Parathyroid adenoma (tissue), 2 donors: Measurements from ENCODE around the gene RAC3.

Source experiments
- H2AFZ ChIP-seq: fragments of 300-600 bp; sonication (generic); one replicate; pipeline ENCODE4 v1.7.0; 2017; ENCODE audit warnings: antibody characterized with exemption, mild to moderate bottlenecking
- H3K27ac ChIP-seq: fragments of 300-600 bp; sonication (generic); one replicate; pipeline ENCODE4 v1.7.0; 2017
- H3K27me3 ChIP-seq: fragments of 300-600 bp; sonication (generic); one replicate; pipeline ENCODE4 v1.7.0; 2017; ENCODE audit warnings: low read length; ENCODE audit not compliant: control insufficient read depth, insufficient read depth
- H3K36me3 ChIP-seq: fragments of 300-600 bp; sonication (generic); one replicate; pipeline ENCODE4 v1.7.0; 2017; ENCODE audit warnings: low read length; ENCODE audit not compliant: control insufficient read depth, insufficient read depth
- H3K4me1 ChIP-seq: fragments of 300-600 bp; sonication (generic); one replicate; pipeline ENCODE4 v1.7.0; 2017; ENCODE audit warnings: control low read depth
- H3K4me2 ChIP-seq: fragments of 300-600 bp; sonication (generic); one replicate; pipeline ENCODE4 v1.7.0; 2017; ENCODE audit warnings: low read length
- H3K4me3 ChIP-seq: fragments of 300-600 bp; sonication (generic); one replicate; pipeline ENCODE4 v1.7.0; 2017; ENCODE audit warnings: low read depth, low read length
- H3K79me2 ChIP-seq: fragments of 300-600 bp; sonication (generic); one replicate; pipeline ENCODE4 v1.7.0; 2017; ENCODE audit warnings: control low read depth
- H3K9ac ChIP-seq: fragments of 300-600 bp; sonication (generic); one replicate; pipeline ENCODE4 v1.7.0; 2017; ENCODE audit warnings: mild to moderate bottlenecking
- H3K9me3 ChIP-seq: fragments of 300-600 bp; sonication (generic); one replicate; pipeline ENCODE4 v1.7.0; 2017; ENCODE audit warnings: low read length; ENCODE audit not compliant: control insufficient read depth
- CTCF ChIP-seq: fragments of 300-600 bp; sonication (generic); IDR thresholded peaks from one replicate; pipeline ENCODE4 v1.7.0; 2017; ENCODE audit warnings: antibody characterized with exemption, mild to moderate bottlenecking
- donor health status: primary hyperparathyroidism.

Gene RAC3

GRCh38 chr17:81999587-81999975 lies 31.9 kb upstream of the RAC3 start:
- no peak overlapping the region for H3K4me3 ChIP-seq
- no peak for TF ChIP-seq CTCF
- H3K4me2 ChIP-seq, result no peak overlapping the region
- H3K27ac ChIP-seq, result no peak overlapping the region
- no peaks in the 10 kb centered on the region for H3K4me1 ChIP-seq
- no peak overlapping the region for H3K9ac ChIP-seq
- no peaks in the 10 kb centered on the region for H3K9me3 ChIP-seq
- no peaks in the 10 kb centered on the region for H3K27me3 ChIP-seq
- no peak overlapping the region for H2AFZ ChIP-seq
- peaks cover 20% of the 10 kb centered on the region for H3K79me2 ChIP-seq
- H3K36me3 ChIP-seq, result no peaks in the 10 kb centered on the region

GRCh38 chr17:81999976-82000802 lies 31.3 kb upstream of the RAC3 start:
- Histone ChIP-seq H3K36me3 (no peaks in the 10 kb centered on the region), H3K27ac (no peak overlapping the region), H3K79me2 (peaks cover 15% of the 10 kb centered on the region), H3K27me3 (no peaks in the 10 kb centered on the region), H3K4me2 (no peak overlapping the region), H3K4me1 (no peaks in the 10 kb centered on the region), H3K9ac (no peak overlapping the region), H3K4me3 (no peak overlapping the region), H3K9me3 (no peaks in the 10 kb centered on the region), H2AFZ (no peak overlapping the region)
- TF ChIP-seq CTCF, result no peak

DNA sequence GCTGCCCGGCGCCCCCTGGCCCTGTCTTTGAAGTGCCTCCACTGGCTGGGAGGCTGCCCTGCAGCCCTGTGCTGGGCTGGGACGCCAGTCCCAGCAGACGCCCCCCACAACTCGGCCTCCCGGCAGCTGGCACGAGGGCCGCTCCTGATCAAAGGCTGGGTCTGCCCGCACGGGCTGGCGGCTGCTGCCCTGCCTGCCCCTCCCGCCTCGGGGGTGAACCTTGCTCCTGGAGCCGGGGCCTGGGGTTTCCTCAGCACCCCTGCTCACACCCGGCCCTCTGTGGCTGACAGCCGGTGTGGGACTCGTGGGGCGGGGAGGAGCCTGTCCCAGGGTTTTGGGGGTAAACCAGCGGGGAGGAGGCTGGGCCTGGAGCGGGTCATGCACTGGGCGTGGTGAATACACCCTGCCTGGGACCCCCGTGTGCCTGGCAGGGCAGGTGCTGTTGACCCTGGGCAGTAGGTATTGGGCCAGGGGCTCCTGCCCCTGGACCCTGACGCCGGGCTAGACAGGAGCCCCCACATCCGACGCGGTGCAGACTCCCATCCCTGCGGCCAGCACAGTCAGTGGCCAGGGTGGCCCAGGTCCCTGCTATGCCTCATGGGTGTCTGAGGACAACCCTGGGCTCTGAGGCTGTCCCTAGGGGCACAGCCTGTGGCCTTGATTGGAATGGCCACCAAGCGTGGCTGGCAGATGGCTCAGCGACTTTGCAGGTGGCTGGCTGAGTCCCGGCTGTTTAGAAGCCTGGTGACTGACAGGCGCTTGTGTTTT lies 30.5 kb upstream of the RAC3 start:
- H3K9me3 ChIP-seq, result no peaks in the 10 kb centered on the region
- H2AFZ ChIP-seq, result no peak overlapping the region
- H3K4me1 ChIP-seq, result no peaks in the 10 kb centered on the region
- no peak for TF ChIP-seq CTCF
- no peak overlapping the region for H3K9ac ChIP-seq
- no peaks in the 10 kb centered on the region for H3K36me3 ChIP-seq
- no peak overlapping the region for H3K4me2 ChIP-seq
- H3K27ac ChIP-seq, result no peak overlapping the region
- H3K27me3 ChIP-seq, result no peaks in the 10 kb centered on the region
- H3K4me3 ChIP-seq, result no peak overlapping the region
- H3K79me2 ChIP-seq, result peaks cover 7% of the 10 kb centered on the region

- peaks cover 5% of the 10 kb centered on the region for H3K79me2 ChIP-seq
- no peaks in the 10 kb centered on the region for H3K27me3 ChIP-seq
- H3K4me3 ChIP-seq, result no peak overlapping the region
- H3K27ac ChIP-seq, result no peak overlapping the region
- no peak overlapping the region for H2AFZ ChIP-seq
- H3K9ac ChIP-seq, result no peak overlapping the region
- H3K4me2 ChIP-seq, result no peak overlapping the region
- no peaks in the 10 kb centered on the region for H3K36me3 ChIP-seq
- H3K4me1 ChIP-seq, result no peaks in the 10 kb centered on the region
- H3K9me3 ChIP-seq, result no peaks in the 10 kb centered on the region
- TF ChIP-seq CTCF, result no peak
These were observed 29.9 kb upstream of the RAC3 start for GRCh38 chr17:82001571-82002056.
